Vagina (tissue), 2 donors: ENCODE results near the gene DAO.

Experiments used
- CTCF ChIP-seq, 3 experiments: fragments of 450-650 bp in 2 of 3; fragments of 200-600 bp in 1 of 3; sonication (generic) in 1 of 3; IDR thresholded peaks; one replicate each; pipeline ENCODE4 v1.5.1; 2017 to 2019; ENCODE audit warnings: antibody characterized with exemption in 3 of 3, mild to moderate bottlenecking in 2 of 3, moderate library complexity in 2 of 3
- POLR2A ChIP-seq, 2 donors: fragments of 450-650 bp; IDR thresholded peaks; one replicate each; pipeline ENCODE4 v1.6.1; 2017; ENCODE audit warnings: antibody characterized with exemption in 2 of 2, mild to moderate bottlenecking in 2 of 2, moderate library complexity in 2 of 2
- POLR2AphosphoS5 ChIP-seq, 2 donors: sonication (generic); formaldehyde crosslinking; IDR thresholded peaks; one replicate each; pipeline ENCODE4 v1.9.0; 2017; ENCODE audit warnings: antibody characterized with exemption in 2 of 2, mild to moderate bottlenecking in 2 of 2, low read depth in 1 of 2; ENCODE audit not compliant: insufficient read depth in 1 of 2

DNA sequence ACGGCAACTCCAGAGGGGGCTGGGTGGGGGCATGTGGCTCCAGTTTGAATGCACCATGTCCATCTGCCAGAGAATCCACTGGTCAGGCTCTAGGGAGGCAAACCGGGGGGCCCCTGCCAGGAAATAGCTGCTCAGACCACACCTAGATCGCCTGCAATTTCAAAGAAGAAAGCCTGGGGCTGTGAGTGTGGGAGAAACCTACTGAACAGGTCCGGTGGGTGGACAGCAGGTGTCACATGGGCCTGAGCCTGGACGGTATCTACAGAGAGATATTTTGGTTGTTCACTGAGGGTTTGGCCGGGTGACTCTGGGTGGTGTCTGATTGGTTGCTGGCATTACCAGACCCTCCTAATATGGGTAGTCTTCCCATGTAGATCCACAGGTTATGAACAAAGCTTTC lies 32.0 kb downstream of the DAO start:
- TF ChIP-seq CTCF (IDR thresholded peaks at IDR 0.05), result no peak
- TF ChIP-seq POLR2AphosphoS5 (IDR thresholded peaks at IDR 0.05; ENCODE audit: insufficient read depth in 1 of 2, low read depth in 1 of 2), result no peak
- no peak for TF ChIP-seq POLR2A (IDR thresholded peaks at IDR 0.05)
